H1 (cell line): ENCODE measurements around the gene MINDY3. TPM values are rescaled to one million over a fixed set of nuclear protein-coding genes. Genes with fewer than 3 reads are reported as not detected.

Source experiments
- USF2 ChIP-seq: IDR thresholded peaks from 2 replicates; pipeline ENCODE4 v1.6.1; 2011; ENCODE audit warnings: low read length, improper control_type of control experiment
- polyA plus RNA-seq, 7 experiments: library from polyadenylated mRNA; depleted of rRNA in 3 of 7; stranded (reverse) in 5 of 7; unstranded in 2 of 7; fragments of >200 nt in 5 of 7; fragments of 200-250 nt in 2 of 7; gene quantifications; 1 replicate in 5 of 7; 2 replicates in 1 of 7; 4 replicates in 1 of 7; pipeline versions ENCODE4 v1.2.1 to v1.2.3, GENCODE V29; 2011 to 2013; ENCODE audit warnings: missing spikeins in 2 of 7, mixed read lengths in 2 of 7
- total RNA-seq: library from RNA; stranded (reverse); fragmentation: NEBNext Ultra II Directional; extraction: Animal tissue kit (Norgen Biotek cat#: 25700); gene quantifications from 2 replicates; pipeline ENCODE4 v1.2.1, GENCODE V29; 2021

Gene MINDY3
- total and polyA plus RNA-seq, 2 of the 8 experiments (the other 6 are each of a cell fraction or from before 2014, with no cell fraction given): 4.6 to 13.6 TPM

- no peak for TF ChIP-seq USF2
Observed at GRCh38 chr10:15781381-15781960, 78.8 kb downstream of the MINDY3 start (continued).
